HG03354 (cell line): ENCODE measurements around the gene FMN2.

Source experiments
- ATAC-seq: cut with Tn5 transposase; IDR thresholded peaks from one replicate; pipeline ENCODE4 v1.9.1; 2021; ENCODE audit warnings: mild to moderate bottlenecking; ENCODE audit not compliant: unreplicated experiment, poor library complexity, severe bottlenecking

Gene FMN2

GRCh38 chr1:240341365-240342250 is 249.9 kb downstream of the FMN2 start:
- no peak for ATAC-seq

GRCh38 chr1:240342251-240342625 is 250.6 kb downstream of the FMN2 start:
- ATAC-seq = no peak

GRCh38 chr1:240343045-240343444 is 251.4 kb downstream of the FMN2 start:
- no peak for ATAC-seq

- no peak for ATAC-seq
These were observed 252.3 kb downstream of the FMN2 start for GRCh38 chr1:240343966-240344365.

GRCh38 chr1:240344918-240345317 is 253.2 kb downstream of the FMN2 start:
- no peak for ATAC-seq

GRCh38 chr1:240349695-240350094 is 258.0 kb downstream of the FMN2 start:
- no peak for ATAC-seq

GRCh38 chr1:240350910-240351331 is 259.2 kb downstream of the FMN2 start:
- no peak for ATAC-seq

- ATAC-seq = no peak
These were observed 260.0 kb downstream of the FMN2 start for GRCh38 chr1:240351690-240352089.

- no peak for ATAC-seq
These were observed 261.1 kb downstream of the FMN2 start for GRCh38 chr1:240352769-240353168.

GRCh38 chr1:240356568-240356967 is 264.9 kb downstream of the FMN2 start:
- ATAC-seq = no peak

- no peak for ATAC-seq
These were observed 270.4 kb downstream of the FMN2 start for GRCh38 chr1:240362046-240362445.

- no peak for ATAC-seq
These were observed 271.1 kb downstream of the FMN2 start for GRCh38 chr1:240362826-240363225.

GRCh38 chr1:240363315-240363714 is 271.6 kb downstream of the FMN2 start:
- ATAC-seq = no peak

GRCh38 chr1:240363914-240364313 is 272.2 kb downstream of the FMN2 start:
- ATAC-seq = no peak

- ATAC-seq = no peak
These were observed 275.0 kb downstream of the FMN2 start for GRCh38 chr1:240366636-240367035.

- ATAC-seq = no peak
These were observed 293.9 kb downstream of the FMN2 start for GRCh38 chr1:240385551-240385950.

GRCh38 chr1:240385985-240386978 is 294.6 kb downstream of the FMN2 start:
- no peak for ATAC-seq

- no peak for ATAC-seq
These were observed 295.4 kb downstream of the FMN2 start for GRCh38 chr1:240387051-240387450.

GRCh38 chr1:240391660-240392260 is 300.1 kb downstream of the FMN2 start:
- ATAC-seq = no peak

GRCh38 chr1:240394353-240394752 is 302.7 kb downstream of the FMN2 start:
- no peak for ATAC-seq
